CD4-positive, CD25-positive, alpha-beta regulatory T cell (primary cell): ENCODE measurements around the gene WDR59. TPM values are rescaled to one million over a fixed set of nuclear protein-coding genes. Genes with fewer than 3 reads are reported as not detected.
A peak's percentile ranks its signal among the peaks of the same experiment; 100 is the strongest.

ENCODE experiments used
- ATAC-seq, 2 donors: fragments of 150-1000 bp; cut with Tn5 transposase; one replicate each; pipeline ENCODE4 v1.10.0; 2021; ENCODE audit warnings: low read depth in 2 of 2, moderate number of reproducible peaks in 2 of 2, moderate library complexity in 1 of 2
- DNase-seq, 3 donors: peaks; one replicate each; pipeline versions ENCODE4 v3.0.0 to v3.0.0-alpha.2; 2012 to 2022; ENCODE audit warnings: mixed read lengths in 1 of 3
- H3K27ac ChIP-seq: one replicate; pipeline ENCODE4 v1.7.0; 2013; ENCODE audit warnings: mild to moderate bottlenecking, low read length; ENCODE audit not compliant: insufficient read depth, poor library complexity, severe bottlenecking
- H3K27me3 ChIP-seq: one replicate; pipeline ENCODE4 v1.7.0; 2013; ENCODE audit warnings: low read length; ENCODE audit not compliant: control insufficient read depth, insufficient read depth
- H3K36me3 ChIP-seq: one replicate; pipeline ENCODE4 v1.7.0; 2013; ENCODE audit warnings: mild to moderate bottlenecking, low read length, moderate library complexity; ENCODE audit not compliant: control insufficient read depth, insufficient read depth
- H3K4me1 ChIP-seq: 2 replicates; pipeline ENCODE4 v1.7.0; 2013; ENCODE audit warnings: mild to moderate bottlenecking, low read length; ENCODE audit not compliant: insufficient read depth, control insufficient read depth, poor library complexity, severe bottlenecking
- H3K4me3 ChIP-seq: one replicate; pipeline ENCODE4 v1.7.0; 2013; ENCODE audit warnings: low read depth, mild to moderate bottlenecking, low read length, moderate library complexity
- H3K9me3 ChIP-seq, 2 experiments: 1 replicate in 1 of 2; 2 replicates in 1 of 2; pipeline ENCODE4 v1.7.0; 2013; ENCODE audit warnings: low read length in 2 of 2, mild to moderate bottlenecking in 1 of 2, moderate library complexity in 1 of 2; ENCODE audit not compliant: control insufficient read depth in 2 of 2
- H3K27ac Mint-ChIP-seq, 3 donors: one replicate each; pipeline ENCODE4 v1.8.0; 2020 to 2022; ENCODE audit warnings: mild to moderate bottlenecking in 3 of 3, mixed read lengths in 3 of 3, moderate library complexity in 2 of 3
- H3K27me3 Mint-ChIP-seq: one replicate; pipeline ENCODE4 v1.8.0; 2022; ENCODE audit warnings: mild to moderate bottlenecking, mixed read lengths
- H3K36me3 Mint-ChIP-seq: one replicate; pipeline ENCODE4 v1.8.0; 2020; ENCODE audit warnings: mixed read lengths
- H3K4me1 Mint-ChIP-seq, 4 donors: one replicate each; pipeline ENCODE4 v1.8.0; 2020 to 2022; ENCODE audit warnings: mixed read lengths in 4 of 4, mild to moderate bottlenecking in 1 of 4
- H3K4me3 Mint-ChIP-seq, 4 donors: one replicate each; pipeline ENCODE4 v1.8.0; 2020 to 2022; ENCODE audit warnings: mild to moderate bottlenecking in 4 of 4, mixed read lengths in 4 of 4, moderate library complexity in 3 of 4
- H3K9me3 Mint-ChIP-seq, 7 donors: one replicate each; pipeline ENCODE4 v1.8.0; 2020 to 2022; ENCODE audit warnings: mixed read lengths in 7 of 7, mild to moderate bottlenecking in 3 of 7, moderate library complexity in 2 of 7
- polyA plus RNA-seq, 4 donors: library from polyadenylated mRNA; unstranded; fragments of 300-500 nt; fragmentation: Illumina TruSeq; gene quantifications; one replicate each; pipeline ENCODE4 v1.2.3, GENCODE V29; 2021
- total RNA-seq: library from RNA; stranded (reverse); gene quantifications from one replicate; pipeline ENCODE4 v1.2.3, GENCODE V29; 2022

Gene WDR59
- total and polyA plus RNA-seq, 5 donors from 2014 or later, result 11.4 to 89.2 (median 14.3) TPM

- Histone ChIP-seq H3K4me3 (no peak overlapping the region), H3K27ac (no peak overlapping the region), H3K27me3 (no peaks in the 10 kb centered on the region), H3K36me3 (peaks cover 64% of the 10 kb centered on the region), H3K4me1 (no peaks in the 10 kb centered on the region), H3K9me3 (no peaks in the 10 kb centered on the region)
- DNase-seq, result no peak
- Mint-ChIP-seq H3K27ac (no peak overlapping the region), H3K4me1 (peaks cover 0 to 7% (median 0%) of the 10 kb centered on the region in 4 donors), H3K27me3 (no peaks in the 10 kb centered on the region), H3K36me3 (peaks cover 68% of the 10 kb centered on the region), H3K4me3 (no peak overlapping the region), H3K9me3 (no peaks in the 10 kb centered on the region)
- no peak for ATAC-seq
Observed at GRCh38 chr16:74951206-74951605, 33.7 kb downstream of the WDR59 start.

DNA sequence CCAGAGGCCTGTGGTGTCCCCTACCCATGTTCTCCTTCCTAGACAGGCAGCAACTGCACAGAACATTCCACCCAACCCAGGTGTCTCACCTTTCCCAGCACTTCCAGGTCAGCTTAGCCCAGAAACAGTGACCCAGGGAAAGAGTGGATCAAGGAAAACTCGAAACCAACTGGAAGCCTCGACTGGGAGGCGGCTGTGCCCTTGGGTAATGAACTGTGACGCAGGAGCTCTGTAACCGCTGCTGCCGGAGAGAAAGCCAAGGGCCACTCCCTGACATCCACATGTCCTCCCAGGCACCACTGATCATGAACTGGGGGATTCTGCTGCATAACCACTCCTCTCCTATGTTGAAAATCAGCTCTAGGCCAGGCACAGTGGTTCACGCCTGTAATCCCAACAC lies 34.4 kb downstream of the WDR59 start:
- H3K4me1 Mint-ChIP-seq, result peaks cover 0 to 7% (median 0%) of the 10 kb centered on the region in 4 donors
- no peaks in the 10 kb centered on the region for H3K27me3 Mint-ChIP-seq
- Histone ChIP-seq H3K4me3 (no peak overlapping the region), H3K4me1 (no peaks in the 10 kb centered on the region), H3K27me3 (no peaks in the 10 kb centered on the region), H3K36me3 (peaks cover 60% of the 10 kb centered on the region), H3K27ac (no peak overlapping the region), H3K9me3 (no peaks in the 10 kb centered on the region)
- peaks cover 63% of the 10 kb centered on the region for H3K36me3 Mint-ChIP-seq
- no peak overlapping the region for H3K27ac Mint-ChIP-seq
- no peak for ATAC-seq
- H3K9me3 Mint-ChIP-seq, result peaks cover 0 to under 1% (median 0%) of the 10 kb centered on the region in 7 donors
- H3K4me3 Mint-ChIP-seq, result no peak overlapping the region
- no peak for DNase-seq

GRCh38 chr16:74949309-74949708 lies 35.6 kb downstream of the WDR59 start:
- H3K9me3 Mint-ChIP-seq, result peaks cover 0 to 1% (median 0%) of the 10 kb centered on the region in 7 donors
- Histone ChIP-seq H3K4me3 (no peak overlapping the region), H3K36me3 (peaks cover 50% of the 10 kb centered on the region), H3K27ac (no peak overlapping the region), H3K4me1 (no peaks in the 10 kb centered on the region), H3K9me3 (no peaks in the 10 kb centered on the region), H3K27me3 (no peaks in the 10 kb centered on the region)
- H3K4me1 Mint-ChIP-seq, result peaks cover 0 to 4% (median 0%) of the 10 kb centered on the region in 4 donors
- no peak overlapping the region for H3K4me3 Mint-ChIP-seq
- peaks cover 53% of the 10 kb centered on the region for H3K36me3 Mint-ChIP-seq
- peak overlapping the region in 1 of 3 donors; percentile 69 for H3K27ac Mint-ChIP-seq
- DNase-seq (no peak), ATAC-seq (no peak)
- H3K27me3 Mint-ChIP-seq, result no peaks in the 10 kb centered on the region

- no peak overlapping the region for H3K4me3 Mint-ChIP-seq
- peaks cover 42% of the 10 kb centered on the region for H3K36me3 Mint-ChIP-seq
- H3K4me1 Mint-ChIP-seq, result peaks cover 0 to 6% (median 0%) of the 10 kb centered on the region in 4 donors
- Histone ChIP-seq H3K27ac (no peak overlapping the region), H3K9me3 (no peaks in the 10 kb centered on the region), H3K36me3 (peaks cover 55% of the 10 kb centered on the region), H3K27me3 (no peaks in the 10 kb centered on the region), H3K4me3 (no peak overlapping the region), H3K4me1 (no peaks in the 10 kb centered on the region)
- H3K27ac Mint-ChIP-seq, result no peak overlapping the region
- H3K9me3 Mint-ChIP-seq, result peaks cover 0 to 1% (median 0%) of the 10 kb centered on the region in 7 donors
- ATAC-seq, result no peak
- H3K27me3 Mint-ChIP-seq, result no peaks in the 10 kb centered on the region
- no peak for DNase-seq
Observed at GRCh38 chr16:74944466-74944865, 40.5 kb downstream of the WDR59 start.

GRCh38 chr16:74942977-74943918 lies 41.7 kb downstream of the WDR59 start:
- Histone ChIP-seq H3K27ac (no peak overlapping the region), H3K27me3 (no peaks in the 10 kb centered on the region), H3K4me3 (no peak overlapping the region), H3K9me3 (no peaks in the 10 kb centered on the region), H3K36me3 (peaks cover 51% of the 10 kb centered on the region), H3K4me1 (no peaks in the 10 kb centered on the region)
- Mint-ChIP-seq H3K9me3 (peaks cover 0 to 1% (median 0%) of the 10 kb centered on the region in 7 donors), H3K4me1 (peaks cover 0 to 5% (median 0%) of the 10 kb centered on the region in 4 donors), H3K36me3 (peaks cover 37% of the 10 kb centered on the region), H3K4me3 (no peak overlapping the region), H3K27me3 (no peaks in the 10 kb centered on the region), H3K27ac (no peak overlapping the region)
- ATAC-seq (no peak), DNase-seq (no peak)

GRCh38 chr16:74942566-74942965 lies 42.4 kb downstream of the WDR59 start:
- Mint-ChIP-seq H3K4me3 (no peak overlapping the region), H3K27me3 (no peaks in the 10 kb centered on the region), H3K27ac (no peak overlapping the region), H3K36me3 (peaks cover 37% of the 10 kb centered on the region), H3K9me3 (peaks cover 0 to 1% (median 0%) of the 10 kb centered on the region in 7 donors), H3K4me1 (peaks cover 0 to 3% (median 0%) of the 10 kb centered on the region in 4 donors)
- H3K27me3 ChIP-seq, result no peaks in the 10 kb centered on the region
- peaks cover 50% of the 10 kb centered on the region for H3K36me3 ChIP-seq
- ATAC-seq (no peak), DNase-seq (no peak)
- H3K9me3 ChIP-seq, result no peaks in the 10 kb centered on the region
- H3K4me1 ChIP-seq, result no peaks in the 10 kb centered on the region
- H3K27ac ChIP-seq, result no peak overlapping the region
- H3K4me3 ChIP-seq, result no peak overlapping the region

GRCh38 chr16:74939688-74940087 lies 45.2 kb downstream of the WDR59 start:
- no peak for DNase-seq
- Histone ChIP-seq H3K36me3 (peaks cover 45% of the 10 kb centered on the region), H3K4me1 (no peaks in the 10 kb centered on the region), H3K27ac (no peak overlapping the region), H3K4me3 (no peak overlapping the region), H3K27me3 (no peaks in the 10 kb centered on the region), H3K9me3 (no peaks in the 10 kb centered on the region)
- ATAC-seq, result no peak
- H3K27me3 Mint-ChIP-seq, result no peaks in the 10 kb centered on the region
- H3K9me3 Mint-ChIP-seq, result no peaks in the 10 kb centered on the region
- H3K27ac Mint-ChIP-seq, result no peak overlapping the region
- peaks cover 38% of the 10 kb centered on the region for H3K36me3 Mint-ChIP-seq
- peaks cover 0 to 3% (median 0%) of the 10 kb centered on the region in 4 donors for H3K4me1 Mint-ChIP-seq
- H3K4me3 Mint-ChIP-seq, result no peak overlapping the region
